ENCODE results near the gene UXS1.

DNA sequence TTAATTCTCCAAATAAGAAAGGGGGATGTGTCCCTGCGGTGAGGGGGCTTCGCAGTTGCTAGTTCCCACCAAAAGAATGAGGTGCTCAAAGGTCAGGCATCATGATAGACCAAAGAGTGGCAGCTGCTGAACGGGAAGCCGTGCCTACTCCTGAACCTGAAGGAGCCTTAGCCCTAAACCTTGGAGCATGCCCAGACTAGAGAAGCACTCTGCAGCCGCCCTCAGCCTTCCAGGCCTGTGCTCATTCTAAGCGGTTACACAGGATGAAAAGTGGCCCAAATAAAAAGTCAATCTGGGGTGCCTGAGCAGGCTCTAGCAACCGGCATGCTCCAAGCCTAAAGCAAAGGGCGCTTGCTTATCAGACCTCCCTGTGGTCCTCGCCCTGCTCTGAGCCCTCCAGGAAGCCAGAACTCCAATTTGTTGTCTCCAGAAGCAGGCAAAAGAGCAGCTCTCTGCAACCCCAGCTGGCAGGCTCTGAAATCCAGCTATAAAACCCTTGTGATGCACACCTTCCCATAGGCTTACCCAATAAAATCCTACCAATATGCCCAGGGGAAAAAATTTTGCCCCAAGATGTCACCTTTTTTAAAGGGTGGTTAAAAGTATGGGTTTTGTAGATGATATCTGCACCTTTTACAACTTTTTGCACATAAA is 17.5 kb downstream of the UXS1 start:
- no peak for TF ChIP-seq POLR2A (IDR thresholded peaks at IDR 0.05; ENCODE audit: low read length)
- TF ChIP-seq GATA1 (IDR thresholded peaks at IDR 0.05; ENCODE audit: low read depth, low read length) = no peak
